SU-DHL-6 (cell line): ENCODE results near the gene TNFRSF25.

ENCODE experiments used
- EZH2phosphoT487 ChIP-seq: fragments of 200-600 bp; sonication (generic), shearing (Covaris generic); conservative IDR thresholded peaks from 2 replicates; pipeline ENCODE4 v1.6.1; 2018; ENCODE audit warnings: mild to moderate bottlenecking, antibody characterized with exemption, low read length, moderate library complexity, mixed read lengths
- TF ChIP-seq, protein P1 (sequence below): fragments of 200-600 bp; sonication (generic); IDR thresholded peaks from one replicate; pipeline ENCODE4 v1.5.1; 2017; ENCODE audit warnings: antibody characterized with exemption, mild to moderate bottlenecking, low read length, moderate library complexity; ENCODE audit not compliant: insufficient read depth, poor library complexity, severe bottlenecking

DNA sequence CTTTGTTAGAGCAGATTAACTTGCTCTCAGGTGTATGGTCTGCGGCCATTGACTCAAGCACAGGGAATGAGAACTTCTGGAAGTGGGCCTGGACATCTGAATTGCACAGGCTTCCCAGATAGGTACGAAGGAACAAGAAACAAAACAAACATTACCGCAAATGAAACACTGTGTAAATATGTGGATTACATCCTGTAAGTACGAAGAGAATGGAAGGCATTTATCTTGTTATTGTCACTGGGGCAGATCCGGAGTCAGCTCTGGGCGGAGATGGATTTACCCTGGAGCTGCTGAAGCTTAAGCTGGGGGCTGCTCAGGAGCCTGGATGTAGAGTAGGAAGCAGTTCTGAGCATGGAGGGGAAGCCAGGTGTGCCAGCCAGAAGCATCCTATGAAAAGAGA lies 53.1 kb downstream of the TNFRSF25 start:
- TF ChIP-seq, protein P1, sequence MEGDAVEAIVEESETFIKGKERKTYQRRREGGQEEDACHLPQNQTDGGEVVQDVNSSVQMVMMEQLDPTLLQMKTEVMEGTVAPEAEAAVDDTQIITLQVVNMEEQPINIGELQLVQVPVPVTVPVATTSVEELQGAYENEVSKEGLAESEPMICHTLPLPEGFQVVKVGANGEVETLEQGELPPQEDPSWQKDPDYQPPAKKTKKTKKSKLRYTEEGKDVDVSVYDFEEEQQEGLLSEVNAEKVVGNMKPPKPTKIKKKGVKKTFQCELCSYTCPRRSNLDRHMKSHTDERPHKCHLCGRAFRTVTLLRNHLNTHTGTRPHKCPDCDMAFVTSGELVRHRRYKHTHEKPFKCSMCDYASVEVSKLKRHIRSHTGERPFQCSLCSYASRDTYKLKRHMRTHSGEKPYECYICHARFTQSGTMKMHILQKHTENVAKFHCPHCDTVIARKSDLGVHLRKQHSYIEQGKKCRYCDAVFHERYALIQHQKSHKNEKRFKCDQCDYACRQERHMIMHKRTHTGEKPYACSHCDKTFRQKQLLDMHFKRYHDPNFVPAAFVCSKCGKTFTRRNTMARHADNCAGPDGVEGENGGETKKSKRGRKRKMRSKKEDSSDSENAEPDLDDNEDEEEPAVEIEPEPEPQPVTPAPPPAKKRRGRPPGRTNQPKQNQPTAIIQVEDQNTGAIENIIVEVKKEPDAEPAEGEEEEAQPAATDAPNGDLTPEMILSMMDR = no peak
- no peak for TF ChIP-seq EZH2phosphoT487
